Activated CD8-positive, alpha-beta memory T cell treated with anti-CD3 and anti-CD28 coated beads for 36 hours (primary cell): ENCODE measurements around the gene PDE4D. TPM values are rescaled to one million over a fixed set of nuclear protein-coding genes. Genes with fewer than 3 reads are reported as not detected.
"Not testable (repeated sequence)": the region's sequence is repeated elsewhere in the genome, so short reads cannot be mapped to it uniquely, and the experiment has no call there.

Experiments
- CTCF ChIA-PET: fragments of 350-600 bp; sonication (Branson Sonifier 250); formaldehyde crosslinking; loops from one replicate; lab custom pipeline; 2021; ENCODE audit warnings: antibody characterized with exemption; lab: Charles Lee
- POLR2A ChIA-PET: fragments of 350-600 bp; sonication (Branson Sonifier 250); formaldehyde crosslinking; loops from one replicate; lab custom pipeline; 2021; ENCODE audit warnings: antibody characterized with exemption; lab: Charles Lee
- total RNA-seq, 2 experiments: library from RNA; stranded (reverse); gene quantifications; one replicate each; pipeline ENCODE4 v1.2.3, GENCODE V29; 2021

The PDE4D gene
- total RNA-seq, 2 experiments from 2014 or later = 28.4 to 29.0 TPM

- POLR2A ChIA-PET = no interaction called here
Measured at GRCh38 chr5:59758566-59758965, 135.0 kb downstream of the PDE4D start.

DNA sequence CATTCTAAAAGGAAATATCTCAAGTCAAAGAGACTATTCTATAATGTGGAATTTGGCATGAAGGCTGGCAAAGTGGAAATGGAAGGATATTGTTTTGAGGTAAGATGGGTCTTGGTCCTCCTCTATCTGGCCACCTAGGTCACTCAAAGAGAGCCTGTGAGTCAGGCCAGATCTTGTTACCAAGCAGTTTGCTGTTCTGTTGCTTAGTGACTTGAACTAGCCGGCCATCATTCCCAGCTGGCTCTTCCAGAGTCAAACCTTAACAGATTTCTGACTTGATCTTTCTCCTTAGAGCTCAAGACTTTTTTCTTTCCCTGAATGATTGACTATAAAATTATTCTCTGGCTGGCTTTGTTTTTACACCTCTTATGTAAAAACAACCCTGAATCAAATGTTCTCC is 136.1 kb downstream of the PDE4D start:
- POLR2A ChIA-PET = no interaction called here
- CTCF ChIA-PET = no interaction called here

More at GRCh38 chr5:59758566-59758965, 135.0 kb downstream of the PDE4D start:
- CTCF ChIA-PET = no interaction called here

GRCh38 chr5:59756373-59757035 is 137.0 kb downstream of the PDE4D start:
- POLR2A ChIA-PET = no interaction called here
- CTCF ChIA-PET = no interaction called here

- ChIA-PET CTCF (no interaction called here), POLR2A (no interaction called here)
Measured at GRCh38 chr5:59755476-59755875, 138.1 kb downstream of the PDE4D start.

DNA sequence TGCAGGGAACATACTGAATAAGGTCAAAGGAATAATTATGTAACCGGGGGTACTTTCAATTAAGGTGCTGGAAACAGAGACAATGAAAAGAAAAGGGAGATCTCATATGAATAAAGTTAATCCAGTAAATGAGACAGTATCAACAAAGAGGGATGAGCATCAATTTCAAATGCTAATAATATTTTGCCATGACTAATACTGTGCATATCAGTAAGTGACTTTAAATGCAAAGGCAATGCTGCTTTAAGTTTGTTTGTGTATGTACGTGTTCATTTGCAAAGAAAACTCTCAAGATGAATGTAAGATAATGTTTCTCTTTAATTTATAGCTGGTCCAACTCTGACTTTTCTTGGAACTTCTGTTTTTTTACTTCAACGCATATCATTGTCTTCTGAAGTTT is 139.9 kb downstream of the PDE4D start:
- CTCF ChIA-PET = no interaction called here
- POLR2A ChIA-PET = no interaction called here

DNA sequence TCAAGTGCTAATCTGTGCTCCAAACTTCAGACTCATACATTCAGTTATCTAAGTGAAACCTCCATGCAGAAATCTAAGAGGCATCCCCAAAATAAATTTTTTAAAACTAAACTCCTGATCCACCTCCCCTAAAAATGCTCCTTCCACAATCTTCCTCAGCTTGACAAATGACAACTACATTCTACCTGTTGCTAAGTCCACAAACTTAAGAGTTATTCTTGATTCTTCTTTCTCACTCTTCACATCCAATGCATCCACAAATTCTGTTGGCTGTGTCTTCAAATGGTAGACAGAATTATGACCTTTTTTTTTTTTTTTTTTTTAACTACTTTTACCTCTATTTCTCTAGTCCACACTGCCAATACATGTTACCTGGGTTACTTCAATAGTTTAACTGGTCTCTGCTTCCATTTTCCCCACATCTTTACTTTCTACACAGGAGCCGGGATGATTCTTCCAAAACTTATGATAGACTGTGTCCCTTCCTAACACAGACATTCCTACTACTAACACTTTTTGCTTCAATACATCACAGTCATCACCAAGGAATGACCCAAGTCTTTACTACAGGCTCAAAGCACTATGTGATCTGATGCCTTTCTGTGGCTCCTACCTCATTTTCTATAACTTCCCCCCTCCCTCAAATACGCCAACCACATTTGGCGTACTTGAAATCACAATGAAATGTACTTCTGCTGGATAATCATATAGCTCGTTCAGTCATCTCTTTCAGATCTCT is 143.6 kb downstream of the PDE4D start:
- POLR2A ChIA-PET = no interaction called here

GRCh38 chr5:59748036-59748663 is 145.4 kb downstream of the PDE4D start:
- CTCF ChIA-PET, POLR2A ChIA-PET: not testable (repeated sequence)

More for the DNA sequence above, 143.6 kb downstream of the PDE4D start:
- CTCF ChIA-PET = no interaction called here

GRCh38 chr5:59746241-59746765 is 147.2 kb downstream of the PDE4D start:
- CTCF ChIA-PET = no interaction called here
- POLR2A ChIA-PET = no interaction called here

DNA sequence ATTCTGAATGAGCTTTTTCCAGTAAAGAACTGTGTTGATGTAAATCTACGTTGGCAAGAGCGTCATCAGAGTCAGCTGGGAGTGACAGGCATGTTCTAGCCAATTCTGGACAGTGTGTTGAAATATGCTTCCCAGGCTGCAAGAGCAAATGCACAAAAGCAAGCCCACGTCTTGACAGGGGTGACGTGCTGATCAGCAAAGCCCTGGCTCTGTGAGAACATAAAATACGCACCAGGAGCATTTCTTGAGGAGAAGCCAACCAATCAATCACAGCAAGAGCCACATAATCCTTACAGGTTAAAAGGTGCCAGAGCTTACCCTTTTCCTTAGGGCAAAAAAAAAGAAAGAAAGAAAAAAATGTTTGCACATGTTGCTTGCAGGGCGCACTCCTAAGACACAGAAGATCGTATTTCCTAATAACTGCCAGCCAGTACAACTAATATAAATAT is 148.1 kb downstream of the PDE4D start:
- CTCF ChIA-PET = interaction anchor here (1.3 kb wide), 1 partner anchor 13 kb away, joined by 3 read pairs; no protein-coding TSS in a partner anchor
- POLR2A ChIA-PET = no interaction called here

DNA sequence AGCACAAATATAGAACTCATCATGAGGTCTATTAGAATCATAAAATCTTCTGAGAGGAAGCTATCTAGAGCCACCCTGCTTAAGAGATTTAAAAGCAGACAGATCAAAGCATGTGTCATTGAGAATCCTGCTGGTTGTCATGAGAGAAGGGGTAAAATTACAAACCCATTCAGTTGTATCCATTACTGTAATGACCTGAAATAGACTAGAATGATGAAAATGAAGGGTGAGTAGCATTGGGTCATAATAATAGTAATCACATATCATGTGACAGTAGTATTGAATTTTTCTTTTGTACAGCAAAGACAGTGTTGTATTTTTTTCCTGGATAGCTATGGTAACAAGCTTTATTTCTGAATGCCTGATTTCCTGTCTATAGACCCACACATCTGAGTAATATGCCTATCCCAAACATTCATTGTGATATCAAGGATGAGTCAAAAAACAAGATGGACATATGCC is 149.0 kb downstream of the PDE4D start:
- POLR2A ChIA-PET = no interaction called here

DNA sequence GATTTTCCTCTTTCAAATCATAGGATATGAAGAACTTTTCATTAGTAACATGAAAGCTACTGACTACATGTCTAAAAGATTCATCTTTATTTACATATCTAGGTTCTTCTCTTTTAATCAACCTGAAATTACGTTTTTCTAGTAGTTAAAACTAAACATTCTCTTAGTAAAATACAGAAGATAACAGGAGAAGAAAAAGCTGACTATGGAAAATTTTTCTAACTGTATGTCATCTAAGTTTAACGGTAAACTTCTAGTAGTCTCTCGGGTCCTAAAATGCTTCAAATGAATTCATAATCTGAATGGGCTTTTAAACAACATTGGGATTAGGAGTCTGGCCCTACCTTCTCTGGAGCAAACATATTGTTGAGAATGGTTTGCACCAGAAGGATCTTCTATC is 151.9 kb downstream of the PDE4D start:
- POLR2A ChIA-PET = no interaction called here
- CTCF ChIA-PET = no interaction called here

More for the DNA sequence above, 149.0 kb downstream of the PDE4D start:
- CTCF ChIA-PET = interaction anchor here (0.6 to 1.3 kb wide), 2 partner anchors 9 to 12 kb away, joined by 3 read pairs; no protein-coding TSS in a partner anchor

DNA sequence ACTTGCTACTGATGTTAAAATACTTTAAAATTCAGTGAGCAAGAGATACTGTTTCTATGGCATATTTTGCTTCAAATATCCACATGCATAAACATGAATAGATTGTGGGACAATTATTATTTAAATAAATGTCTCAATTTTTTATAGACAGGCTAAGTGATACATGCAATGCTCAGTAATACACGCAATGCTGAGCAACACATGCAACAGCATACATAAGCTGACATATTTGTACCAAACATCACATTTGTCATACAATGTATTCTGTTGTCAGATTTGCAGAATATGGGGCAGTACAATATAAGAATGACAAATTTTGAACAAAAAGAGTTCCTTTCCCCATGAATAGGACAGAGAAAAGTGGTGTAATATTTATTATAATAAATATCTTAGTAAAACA is 155.5 kb downstream of the PDE4D start:
- CTCF ChIA-PET = no interaction called here
- POLR2A ChIA-PET = no interaction called here

DNA sequence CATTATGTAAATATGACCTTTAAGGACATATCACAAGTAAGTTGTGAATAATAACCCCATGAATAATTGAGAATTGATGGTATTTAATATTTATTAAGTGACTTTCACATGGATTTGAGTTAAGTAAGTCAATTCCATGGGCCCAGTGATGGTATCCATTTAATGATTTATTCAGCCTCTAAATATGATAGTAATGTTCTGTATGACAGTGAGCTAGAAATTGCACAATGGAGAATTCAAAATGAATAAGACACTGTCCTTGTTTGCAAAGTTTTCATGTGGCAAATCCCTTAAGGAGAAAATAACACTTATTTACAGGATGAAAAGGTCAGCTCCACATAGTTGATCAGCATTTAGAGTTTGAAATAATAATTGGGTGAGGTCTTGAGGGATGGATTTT is 160.7 kb downstream of the PDE4D start:
- ChIA-PET POLR2A (no interaction called here), CTCF (interaction anchor here (1.0 kb wide), 1 partner anchor 12 kb away, joined by 3 read pairs; no protein-coding TSS in a partner anchor)

DNA sequence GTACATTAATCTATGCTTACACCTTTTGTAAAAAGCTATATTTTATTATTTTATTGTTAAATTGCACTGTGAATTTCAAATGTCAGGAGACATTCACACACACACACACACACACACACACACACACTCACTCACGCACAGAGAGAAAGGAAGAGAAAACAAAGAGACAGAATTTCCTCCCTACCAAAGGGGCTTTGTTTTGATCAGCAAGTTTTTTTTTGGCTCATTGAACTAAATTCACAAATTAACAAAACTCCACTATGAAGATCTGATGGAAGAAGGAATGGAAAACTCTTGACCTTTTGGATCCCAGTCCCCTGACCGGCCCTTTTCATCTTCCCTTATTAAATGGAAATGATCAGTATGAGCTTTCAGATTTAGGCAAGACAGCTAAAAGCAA is 161.2 kb downstream of the PDE4D start:
- CTCF ChIA-PET = interaction anchor here (0.9 to 1.0 kb wide), 2 partner anchors 12 to 396 kb away, joined by 3 to 4 read pairs; no protein-coding TSS in a partner anchor

DNA sequence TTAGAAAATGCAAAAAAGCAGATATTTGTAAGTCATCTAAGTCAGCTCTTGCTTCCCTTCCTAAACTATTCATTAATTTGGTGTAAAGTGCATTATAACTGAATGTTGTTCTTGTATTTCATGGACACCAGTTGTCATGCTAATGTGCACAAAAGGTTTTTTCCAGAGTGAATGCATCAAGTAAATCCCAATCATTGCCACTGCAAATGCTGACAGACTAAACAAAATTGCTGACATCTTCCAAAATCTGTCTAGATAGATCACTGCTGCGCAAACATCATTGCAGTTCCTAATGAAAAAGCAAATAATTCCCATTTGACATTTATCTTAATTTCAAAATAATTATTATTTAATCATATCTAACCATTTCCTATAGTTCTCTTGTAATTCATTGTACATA is 161.7 kb downstream of the PDE4D start:
- POLR2A ChIA-PET = no interaction called here
- CTCF ChIA-PET = interaction anchor here (0.9 to 1.0 kb wide), 2 partner anchors 13 to 396 kb away, joined by 3 to 4 read pairs; no protein-coding TSS in a partner anchor

More for the DNA sequence above, 161.2 kb downstream of the PDE4D start:
- POLR2A ChIA-PET = no interaction called here

DNA sequence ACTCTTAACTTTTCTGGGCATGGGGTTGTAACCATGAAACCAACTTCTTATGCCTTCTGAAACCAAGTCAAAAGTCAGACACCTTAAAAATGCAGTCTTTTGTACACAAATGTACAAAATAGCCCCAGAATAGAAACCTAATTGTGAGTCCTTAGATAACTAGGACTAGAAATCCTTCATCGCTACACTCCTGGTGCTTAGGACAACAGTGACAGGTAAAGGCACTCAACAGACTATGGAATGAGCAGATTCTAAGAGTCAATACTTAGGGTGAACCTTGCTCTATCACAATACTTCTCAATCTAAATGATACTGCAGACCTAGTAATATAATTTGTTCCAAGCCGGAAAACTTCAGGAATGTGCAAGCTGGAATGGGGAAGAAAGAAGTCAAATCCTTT is 163.7 kb downstream of the PDE4D start:
- CTCF ChIA-PET = no interaction called here
- POLR2A ChIA-PET = no interaction called here

DNA sequence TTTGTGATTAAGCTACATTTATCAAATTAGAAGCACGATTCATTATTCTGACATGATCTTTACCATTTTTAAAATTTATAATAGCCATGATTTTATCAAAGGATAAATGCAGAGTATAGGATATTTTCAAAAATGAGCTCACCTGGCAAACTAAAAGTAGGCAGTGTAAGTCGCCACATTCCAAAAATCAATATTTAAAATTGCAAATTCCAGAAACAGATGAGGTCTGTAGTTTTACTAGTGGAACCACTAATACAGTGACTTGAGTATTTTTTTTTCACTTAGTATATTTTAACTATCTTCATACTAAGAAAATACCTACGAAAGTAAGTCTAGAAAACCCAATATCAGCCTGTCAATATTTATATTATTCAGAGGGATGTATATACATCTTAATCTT is 164.2 kb downstream of the PDE4D start:
- CTCF ChIA-PET = no interaction called here
- POLR2A ChIA-PET = no interaction called here

DNA sequence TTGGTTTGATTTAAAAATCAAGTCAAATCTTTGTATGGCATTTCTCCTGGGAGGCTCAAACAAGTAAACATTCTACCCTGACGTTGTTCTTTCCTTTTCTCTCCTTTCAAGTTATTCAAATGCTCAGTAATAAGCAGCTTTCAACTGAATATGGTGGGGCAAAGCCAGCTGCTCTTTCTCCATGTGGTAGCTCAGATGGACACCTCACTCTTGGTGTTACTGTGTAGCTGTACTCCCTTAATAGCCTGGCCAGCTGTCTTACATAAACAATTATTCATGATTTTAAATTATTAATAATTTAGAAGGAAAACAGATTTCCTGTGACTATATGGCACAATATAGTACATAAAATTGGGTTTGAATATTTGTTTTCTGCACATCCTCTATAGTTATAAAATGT is 165.2 kb downstream of the PDE4D start:
- ChIA-PET CTCF (no interaction called here), POLR2A (no interaction called here)

- CTCF ChIA-PET = no interaction called here
- POLR2A ChIA-PET = no interaction called here
Measured at GRCh38 chr5:59727186-59727585, 166.3 kb downstream of the PDE4D start.

DNA sequence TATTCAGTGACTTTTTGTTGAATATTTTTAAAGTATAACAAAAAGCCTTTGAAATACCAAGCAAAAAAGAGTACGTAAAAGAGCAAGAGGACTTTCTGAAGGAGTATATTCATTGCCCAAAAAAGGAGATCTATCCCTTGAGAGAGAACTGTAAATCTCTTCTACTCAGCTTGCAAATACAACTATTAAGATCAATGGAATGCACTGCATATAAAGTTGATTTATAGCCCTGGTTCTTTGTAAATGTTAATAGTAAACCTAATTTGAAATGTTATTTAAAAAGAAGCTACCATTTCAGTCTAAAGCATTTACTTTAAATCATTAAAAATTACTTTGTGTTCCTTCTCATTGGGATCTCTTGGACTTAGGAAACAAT is 168.1 kb downstream of the PDE4D start:
- CTCF ChIA-PET = no interaction called here
- POLR2A ChIA-PET = no interaction called here
